ENCODE results near the gene KSR1. TPM values are rescaled to one million over a fixed set of nuclear protein-coding genes. Genes with fewer than 3 reads are reported as not detected.
A peak's percentile ranks its signal among the peaks of the same experiment; 100 is the strongest.

The KSR1 gene
- polyA plus RNA-seq, 1 donor from 2014 or later: 9.2 TPM

GRCh38 chr17:27608328-27609230 is 152.3 kb downstream of the KSR1 start:
- H3K36me3 ChIP-seq (ENCODE audit: insufficient read depth, low read length): no peaks in the 10 kb centered on the region
- no peaks in the 10 kb centered on the region for H3K79me2 ChIP-seq (replicated peaks; ENCODE audit: insufficient read depth, low read length)
- no peak overlapping the region for H3K27ac ChIP-seq (ENCODE audit: low read length)
- H4K20me1 ChIP-seq (ENCODE audit: insufficient read depth): no peaks in the 10 kb centered on the region
- no peak overlapping the region for H2AFZ ChIP-seq (ENCODE audit: low read depth, low read length)
- H3F3A ChIP-seq (ENCODE audit: insufficient read depth, low read length, poor library complexity, severe bottlenecking): no peaks in the 10 kb centered on the region
- H3K9ac ChIP-seq (ENCODE audit: low read length): no peak overlapping the region
- no peaks in the 10 kb centered on the region for H3K27me3 ChIP-seq (ENCODE audit: insufficient read depth, low read depth, low read length)
- no peak overlapping the region for H3K4me2 ChIP-seq (ENCODE audit: low read length)
- no peak overlapping the region for H3K4me3 ChIP-seq (ENCODE audit: low read length)
- no peaks in the 10 kb centered on the region for H3K9me3 ChIP-seq (ENCODE audit: low read length)
- TF ChIP-seq, protein P1, sequence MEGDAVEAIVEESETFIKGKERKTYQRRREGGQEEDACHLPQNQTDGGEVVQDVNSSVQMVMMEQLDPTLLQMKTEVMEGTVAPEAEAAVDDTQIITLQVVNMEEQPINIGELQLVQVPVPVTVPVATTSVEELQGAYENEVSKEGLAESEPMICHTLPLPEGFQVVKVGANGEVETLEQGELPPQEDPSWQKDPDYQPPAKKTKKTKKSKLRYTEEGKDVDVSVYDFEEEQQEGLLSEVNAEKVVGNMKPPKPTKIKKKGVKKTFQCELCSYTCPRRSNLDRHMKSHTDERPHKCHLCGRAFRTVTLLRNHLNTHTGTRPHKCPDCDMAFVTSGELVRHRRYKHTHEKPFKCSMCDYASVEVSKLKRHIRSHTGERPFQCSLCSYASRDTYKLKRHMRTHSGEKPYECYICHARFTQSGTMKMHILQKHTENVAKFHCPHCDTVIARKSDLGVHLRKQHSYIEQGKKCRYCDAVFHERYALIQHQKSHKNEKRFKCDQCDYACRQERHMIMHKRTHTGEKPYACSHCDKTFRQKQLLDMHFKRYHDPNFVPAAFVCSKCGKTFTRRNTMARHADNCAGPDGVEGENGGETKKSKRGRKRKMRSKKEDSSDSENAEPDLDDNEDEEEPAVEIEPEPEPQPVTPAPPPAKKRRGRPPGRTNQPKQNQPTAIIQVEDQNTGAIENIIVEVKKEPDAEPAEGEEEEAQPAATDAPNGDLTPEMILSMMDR (IDR thresholded peaks at IDR 0.05; ENCODE audit: poor library complexity, severe bottlenecking): no peak
- TF ChIP-seq EZH2 (IDR thresholded peaks at IDR 0.05; ENCODE audit: borderline replicate concordance, insufficient read depth, low read length, poor library complexity, severe bottlenecking) (no peak), REST (IDR thresholded peaks at IDR 0.05; ENCODE audit: borderline replicate concordance) (no peak), TAF1 (IDR thresholded peaks at IDR 0.05; ENCODE audit: low read depth) (no peak), POLR2AphosphoS5 (IDR thresholded peaks at IDR 0.05) (no peak), MXI1 (conservative IDR thresholded peaks at IDR 0.05; ENCODE audit: poor library complexity, severe bottlenecking) (no peak), EP300 (conservative IDR thresholded peaks at IDR 0.05; ENCODE audit: poor library complexity, severe bottlenecking) (no peak), SMC3 (conservative IDR thresholded peaks at IDR 0.05; ENCODE audit: poor library complexity) (no peak), RAD21 (conservative IDR thresholded peaks at IDR 0.05) (no peak)
- H3K9me2 ChIP-seq (ENCODE audit: insufficient read depth, low read length): no peaks in the 10 kb centered on the region

DNA sequence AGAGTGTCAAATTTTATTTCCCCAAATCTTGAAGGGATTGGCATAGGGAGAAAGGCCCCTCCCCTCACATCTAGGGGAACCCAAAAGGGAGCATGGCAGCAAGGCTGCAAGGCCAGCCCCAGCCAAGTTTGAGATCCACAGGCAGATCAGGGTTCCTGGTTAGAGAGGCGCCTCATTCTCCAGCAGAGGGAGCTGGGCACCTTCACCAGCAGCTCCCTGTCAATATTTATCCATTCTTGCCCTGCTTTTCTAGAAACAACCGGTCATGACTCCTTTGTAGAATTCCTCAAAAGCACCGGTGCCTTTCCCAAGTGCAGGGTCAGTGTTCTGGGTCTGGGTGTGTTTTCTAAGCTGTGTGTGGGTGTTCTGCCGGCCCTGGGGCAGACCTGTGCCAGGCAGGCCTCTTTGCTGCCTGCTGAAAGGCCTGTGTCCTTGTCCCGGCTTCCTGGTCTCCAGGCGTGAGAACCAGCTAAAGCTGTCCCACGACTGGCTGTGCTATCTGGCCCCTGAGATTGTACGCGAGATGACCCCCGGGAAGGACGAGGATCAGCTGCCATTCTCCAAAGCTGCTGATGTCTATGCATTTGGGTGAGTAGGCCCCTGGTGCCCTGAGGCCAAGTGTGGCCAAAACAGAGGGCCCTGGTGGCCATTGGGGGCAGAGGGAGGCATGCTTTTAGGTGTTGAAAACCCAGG is 153.5 kb downstream of the KSR1 start:
- no peak overlapping the region for H3K4me3 ChIP-seq (ENCODE audit: low read length)
- no peaks in the 10 kb centered on the region for H3K36me3 ChIP-seq (ENCODE audit: insufficient read depth, low read length)
- no peak overlapping the region for H3K4me2 ChIP-seq (ENCODE audit: low read length)
- no peaks in the 10 kb centered on the region for H4K20me1 ChIP-seq (ENCODE audit: insufficient read depth)
- no peak overlapping the region for H2AFZ ChIP-seq (ENCODE audit: low read depth, low read length)
- H3K27me3 ChIP-seq (ENCODE audit: insufficient read depth, low read depth, low read length): no peaks in the 10 kb centered on the region
- H3K27ac ChIP-seq (ENCODE audit: low read length): no peak overlapping the region
- no peaks in the 10 kb centered on the region for H3K9me3 ChIP-seq (ENCODE audit: low read length)
- no peaks in the 10 kb centered on the region for H3K9me2 ChIP-seq (ENCODE audit: insufficient read depth, low read length)
- no peak overlapping the region for H3K9ac ChIP-seq (ENCODE audit: low read length)
- TF ChIP-seq POLR2AphosphoS5 (IDR thresholded peaks at IDR 0.05): no peak
- TF ChIP-seq REST (IDR thresholded peaks at IDR 0.05; ENCODE audit: borderline replicate concordance): no peak
- TF ChIP-seq, protein P1 (IDR thresholded peaks at IDR 0.05; ENCODE audit: poor library complexity, severe bottlenecking): peak; percentile 54
- no peak for TF ChIP-seq EP300 (conservative IDR thresholded peaks at IDR 0.05; ENCODE audit: poor library complexity, severe bottlenecking)
- TF ChIP-seq MXI1 (conservative IDR thresholded peaks at IDR 0.05; ENCODE audit: poor library complexity, severe bottlenecking): no peak
- no peak for TF ChIP-seq EZH2 (IDR thresholded peaks at IDR 0.05; ENCODE audit: borderline replicate concordance, insufficient read depth, low read length, poor library complexity, severe bottlenecking)
- TF ChIP-seq RAD21 (conservative IDR thresholded peaks at IDR 0.05): peak; percentile 49
- TF ChIP-seq TAF1 (IDR thresholded peaks at IDR 0.05; ENCODE audit: low read depth): no peak
- peak; percentile 53 for TF ChIP-seq SMC3 (conservative IDR thresholded peaks at IDR 0.05; ENCODE audit: poor library complexity)
- H3F3A ChIP-seq (ENCODE audit: insufficient read depth, low read length, poor library complexity, severe bottlenecking): no peaks in the 10 kb centered on the region
- H3K79me2 ChIP-seq (replicated peaks; ENCODE audit: insufficient read depth, low read length): no peaks in the 10 kb centered on the region
